Activated T-helper 1 cell treated with anti-CD3 and anti-CD28 coated beads, Interleukin-2, amount 50 U/mL, for 16 hours (primary cell): Measurements from ENCODE around the gene ARHGAP23.

ENCODE experiments used
- DNase-seq, 2 donors: peaks; one replicate each; pipeline ENCODE4 v3.0.0-alpha.2; 2020; ENCODE audit warnings: low read depth in 1 of 2, low spot score in 1 of 2

ARHGAP23 gene

GRCh38 chr17:38442548-38442947, 14.3 kb downstream of the ARHGAP23 start:
- DNase-seq, result no peak

GRCh38 chr17:38443356-38444031, 15.2 kb downstream of the ARHGAP23 start:
- DNase-seq, result no peak

GRCh38 chr17:38444151-38444550, 15.9 kb downstream of the ARHGAP23 start:
- DNase-seq, result peak; percentile 26 to 35

- DNase-seq, result no peak
Observed at GRCh38 chr17:38447502-38448085, 19.3 kb downstream of the ARHGAP23 start.

- no peak for DNase-seq
Observed at GRCh38 chr17:38448208-38448771, 20.0 kb downstream of the ARHGAP23 start.

- no peak for DNase-seq
Observed at GRCh38 chr17:38449364-38449763, 21.1 kb downstream of the ARHGAP23 start.

GRCh38 chr17:38450557-38451029, 22.3 kb downstream of the ARHGAP23 start:
- DNase-seq, result no peak

GRCh38 chr17:38451030-38451839, 23.0 kb downstream of the ARHGAP23 start:
- no peak for DNase-seq

- no peak for DNase-seq
Observed at GRCh38 chr17:38451840-38452529, 23.7 kb downstream of the ARHGAP23 start.

GRCh38 chr17:38452719-38453118, 24.5 kb downstream of the ARHGAP23 start:
- no peak for DNase-seq

- DNase-seq, result no peak
Observed at GRCh38 chr17:38453951-38454421, 25.7 kb downstream of the ARHGAP23 start.

- no peak for DNase-seq
Observed at GRCh38 chr17:38454532-38454931, 26.3 kb downstream of the ARHGAP23 start.

GRCh38 chr17:38455288-38455915, 27.1 kb downstream of the ARHGAP23 start:
- DNase-seq, result no peak

GRCh38 chr17:38456031-38456815, 28.0 kb downstream of the ARHGAP23 start:
- DNase-seq, result no peak

- no peak for DNase-seq
Observed at GRCh38 chr17:38457577-38458371, 29.5 kb downstream of the ARHGAP23 start.

- no peak for DNase-seq
Observed at GRCh38 chr17:38458521-38458920, 30.3 kb downstream of the ARHGAP23 start.

GRCh38 chr17:38459567-38459966, 31.3 kb downstream of the ARHGAP23 start:
- DNase-seq, result no peak

- no peak for DNase-seq
Observed at GRCh38 chr17:38460082-38460715, 31.9 kb downstream of the ARHGAP23 start.
